Bronchial epithelial cell (primary cell): ENCODE results near the gene ZNF792. TPM values are rescaled to one million over a fixed set of nuclear protein-coding genes. Genes with fewer than 3 reads are reported as not detected.
A peak's percentile ranks its signal among the peaks of the same experiment; 100 is the strongest.
"Not testable (repeated sequence)": the region's sequence is repeated elsewhere in the genome, so short reads cannot be mapped to it uniquely, and the experiment has no call there.

Source experiments
- DNase-seq: peaks from one replicate; pipeline ENCODE4 v3.0.0-alpha.2; 2010; ENCODE audit warnings: low read depth
- FAIRE-seq: peaks from 2 replicates; lab custom pipeline; 2011; peaks lifted over from hg19 to GRCh38; lab: Jason Lieb, UNC
- H3K27me3 ChIP-seq: 2 replicates; pipeline ENCODE4 v1.5.1; 2011; ENCODE audit warnings: low read length; ENCODE audit not compliant: control insufficient read depth, insufficient read depth
- H3K36me3 ChIP-seq: 2 replicates; pipeline ENCODE4 v1.5.1; 2011; ENCODE audit warnings: low read length; ENCODE audit not compliant: control insufficient read depth, insufficient read depth
- H3K4me3 ChIP-seq: 2 replicates; pipeline ENCODE4 v1.5.1; 2011; ENCODE audit warnings: mild to moderate bottlenecking, low read depth, low read length, control low read depth
- total RNA-seq: library from RNA; depleted of rRNA; stranded (reverse); fragments of >200 nt; gene quantifications from 2 replicates; pipeline ENCODE4 v1.2.1, GENCODE V29; 2014
- TF ChIP-seq, protein P1 (sequence below): IDR thresholded peaks from 2 replicates; pipeline ENCODE4 v1.5.1; 2011; ENCODE audit warnings: mild to moderate bottlenecking, moderate library complexity, low read length, control low read depth, inconsistent platforms; ENCODE audit not compliant: insufficient read depth, severe bottlenecking

The ZNF792 gene
- total RNA-seq, 1 donor from 2014 or later = 1.8 TPM

DNA sequence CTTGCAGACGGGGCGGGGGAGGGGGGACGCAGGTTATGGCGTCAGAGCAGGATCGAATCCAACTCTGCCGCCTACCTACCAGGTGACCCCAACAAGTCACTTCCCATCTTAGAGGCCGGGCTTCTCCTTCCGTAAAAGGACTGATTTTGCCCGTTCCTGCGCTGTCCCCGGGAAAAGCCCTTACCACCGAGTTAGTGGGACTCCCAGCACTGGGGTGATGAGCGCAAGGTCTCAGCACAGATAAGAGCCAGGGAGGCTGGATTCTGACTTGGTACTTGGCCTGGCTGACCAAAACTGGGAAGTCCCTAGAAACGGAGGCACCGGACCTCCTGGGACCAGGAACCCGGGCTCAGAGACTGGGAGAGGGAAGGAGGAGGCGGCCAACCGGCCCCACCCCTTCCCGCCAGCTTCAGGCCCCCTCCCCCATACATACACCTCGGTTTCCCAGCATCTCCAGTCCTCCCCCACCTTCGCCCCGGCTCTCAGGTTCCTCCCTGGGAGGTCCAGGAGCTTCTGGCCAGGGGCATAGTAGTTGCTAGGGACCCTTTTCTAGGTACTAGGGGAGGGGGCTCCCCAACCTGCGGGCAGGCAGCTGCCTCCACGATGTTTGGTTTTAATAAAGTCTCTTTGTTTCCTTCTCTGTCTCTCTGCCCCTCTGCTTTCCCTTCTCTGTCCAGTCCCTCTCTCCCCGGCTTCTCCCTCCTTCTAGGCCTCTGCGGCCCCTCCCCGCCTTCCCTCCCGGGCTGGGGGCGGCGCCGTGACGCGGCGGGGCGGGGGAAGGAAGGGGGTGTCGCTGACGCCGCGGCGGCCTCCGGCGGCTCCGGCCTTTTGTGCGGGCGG, 35.7 kb upstream of the ZNF792 start, which contains the start of gene GRAMD1A:
TSS of gene GRAMD1A (plus strand) at position 826 of the 840 bp plus-strand sequence. CDS start 156 bp downstream, outside the sequence.
- TF ChIP-seq, protein P1, sequence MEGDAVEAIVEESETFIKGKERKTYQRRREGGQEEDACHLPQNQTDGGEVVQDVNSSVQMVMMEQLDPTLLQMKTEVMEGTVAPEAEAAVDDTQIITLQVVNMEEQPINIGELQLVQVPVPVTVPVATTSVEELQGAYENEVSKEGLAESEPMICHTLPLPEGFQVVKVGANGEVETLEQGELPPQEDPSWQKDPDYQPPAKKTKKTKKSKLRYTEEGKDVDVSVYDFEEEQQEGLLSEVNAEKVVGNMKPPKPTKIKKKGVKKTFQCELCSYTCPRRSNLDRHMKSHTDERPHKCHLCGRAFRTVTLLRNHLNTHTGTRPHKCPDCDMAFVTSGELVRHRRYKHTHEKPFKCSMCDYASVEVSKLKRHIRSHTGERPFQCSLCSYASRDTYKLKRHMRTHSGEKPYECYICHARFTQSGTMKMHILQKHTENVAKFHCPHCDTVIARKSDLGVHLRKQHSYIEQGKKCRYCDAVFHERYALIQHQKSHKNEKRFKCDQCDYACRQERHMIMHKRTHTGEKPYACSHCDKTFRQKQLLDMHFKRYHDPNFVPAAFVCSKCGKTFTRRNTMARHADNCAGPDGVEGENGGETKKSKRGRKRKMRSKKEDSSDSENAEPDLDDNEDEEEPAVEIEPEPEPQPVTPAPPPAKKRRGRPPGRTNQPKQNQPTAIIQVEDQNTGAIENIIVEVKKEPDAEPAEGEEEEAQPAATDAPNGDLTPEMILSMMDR = no peak
- DNase-seq (peak; percentile 58), FAIRE-seq (no peak)
- Histone ChIP-seq H3K27me3 (no peaks in the 10 kb centered on the region), H3K4me3 (peak within 1 kb of the TSS; percentile 66), H3K36me3 (no peaks in the 10 kb centered on the region)

DNA sequence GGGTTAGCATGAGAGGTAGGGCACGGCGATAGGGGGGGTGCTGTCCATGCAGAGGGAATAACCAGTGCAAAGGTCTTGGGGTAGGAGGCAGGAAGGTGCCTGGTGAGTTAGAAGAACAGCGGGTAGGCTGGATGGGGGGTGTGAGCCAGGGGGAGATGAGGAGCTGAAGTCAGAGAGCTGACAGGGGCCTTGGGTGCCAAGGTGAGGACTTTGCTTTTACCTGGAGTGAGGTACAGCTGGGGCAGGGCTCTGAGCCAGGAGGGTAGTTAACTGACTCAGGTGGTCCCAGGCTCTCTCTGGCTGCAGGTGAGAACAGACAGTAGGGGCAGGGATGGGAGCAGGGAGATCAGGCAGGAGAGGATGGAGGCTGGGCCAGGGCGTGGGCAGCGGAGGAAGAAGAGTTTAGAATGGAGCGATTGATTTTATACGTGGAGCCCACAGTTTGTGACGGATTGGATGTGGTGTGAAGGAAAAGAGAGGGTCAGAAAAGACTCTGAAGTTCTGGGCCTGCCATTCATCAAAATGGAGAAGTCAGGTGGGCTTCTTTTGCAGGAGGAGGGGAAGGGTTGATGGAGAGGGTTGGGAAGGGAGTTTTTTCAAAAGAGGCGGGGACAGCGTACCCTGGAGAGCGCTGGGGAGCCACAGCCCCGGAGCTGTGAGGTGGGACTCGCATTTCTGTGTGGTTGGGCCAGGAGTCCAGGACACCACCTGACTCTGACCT, 34.9 kb upstream of the ZNF792 start:
- TF ChIP-seq, protein P1 = no peak
- FAIRE-seq (no peak), DNase-seq (no peak)
- Histone ChIP-seq H3K4me3 (peak overlapping the region; percentile 66), H3K27me3 (no peaks in the 10 kb centered on the region), H3K36me3 (no peaks in the 10 kb centered on the region)

DNA sequence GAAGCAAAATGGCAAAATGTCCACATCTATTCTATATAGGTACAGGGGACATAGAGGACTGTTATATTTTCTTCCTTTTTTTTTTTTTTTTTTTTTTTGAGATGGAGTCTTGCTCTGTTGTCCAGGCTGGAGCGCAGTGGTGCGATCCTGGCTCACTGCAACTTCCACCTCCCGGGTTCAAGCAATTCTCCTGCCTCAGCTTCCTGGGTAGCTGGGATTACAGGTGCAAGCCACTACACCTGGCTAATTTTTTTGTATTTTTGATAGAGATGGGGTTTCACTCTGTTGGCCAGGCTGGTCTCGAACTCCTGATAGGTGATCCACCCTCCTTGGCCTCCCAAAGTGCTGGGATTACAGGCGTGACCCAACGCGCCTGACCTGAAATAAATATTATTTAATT, 34.2 kb upstream of the ZNF792 start:
- not testable (repeated sequence) for H3K36me3 ChIP-seq, FAIRE-seq, H3K27me3 ChIP-seq, DNase-seq, H3K4me3 ChIP-seq

DNA sequence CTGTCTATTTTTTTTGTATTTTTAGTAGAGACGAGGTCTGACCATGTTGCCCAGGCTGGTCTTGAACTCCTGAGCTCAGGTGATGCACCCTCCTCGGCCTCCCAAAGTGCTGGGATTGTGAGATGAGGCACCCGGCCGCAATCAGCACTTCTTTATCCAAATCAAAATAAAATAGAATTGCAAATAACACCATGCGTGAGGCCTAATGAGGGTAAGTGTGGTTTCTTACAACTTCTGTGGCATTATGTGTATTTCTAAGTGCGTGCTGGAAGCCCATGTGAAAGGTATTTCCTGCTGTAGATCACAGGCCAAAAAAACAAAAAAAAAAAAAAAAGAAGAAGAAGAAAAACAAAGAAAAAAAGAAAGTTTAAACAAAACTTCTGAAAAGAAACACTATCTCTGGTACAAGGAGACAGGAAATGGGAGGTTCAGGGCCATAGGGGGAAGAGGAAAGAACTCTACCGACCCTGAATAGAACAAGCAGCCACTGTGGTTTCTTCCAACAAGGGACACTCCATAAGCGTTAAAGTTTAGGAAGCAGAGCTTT, 33.1 kb upstream of the ZNF792 start:
- no peak overlapping the region for H3K4me3 ChIP-seq
- FAIRE-seq (no peak), DNase-seq (no peak)
- no peaks in the 10 kb centered on the region for H3K27me3 ChIP-seq
- no peaks in the 10 kb centered on the region for H3K36me3 ChIP-seq
- TF ChIP-seq, protein P1 = no peak

DNA sequence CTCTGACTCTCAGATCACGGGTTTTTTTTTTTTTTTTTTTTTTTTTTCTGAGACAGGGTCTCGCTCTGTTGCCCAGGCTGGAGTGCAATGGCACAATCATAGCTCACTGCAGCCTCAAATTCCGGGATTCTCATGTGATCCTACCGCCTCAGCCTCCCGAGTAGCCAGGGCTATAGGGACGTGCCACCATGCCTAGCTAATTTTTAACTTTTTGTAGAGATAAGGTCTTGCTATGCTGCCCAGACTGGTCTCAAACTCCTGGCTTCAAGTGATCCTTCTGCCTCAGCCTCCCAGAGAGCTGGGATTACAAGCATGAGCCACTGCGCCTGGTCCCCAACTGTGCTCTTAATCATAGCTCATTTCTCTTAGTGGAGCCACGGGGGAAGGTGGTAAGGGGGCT, 31.5 kb upstream of the ZNF792 start:
- DNase-seq (no peak), FAIRE-seq (no peak)
- TF ChIP-seq, protein P1 = no peak
- no peak overlapping the region for H3K4me3 ChIP-seq
- H3K36me3 ChIP-seq = no peaks in the 10 kb centered on the region
- no peaks in the 10 kb centered on the region for H3K27me3 ChIP-seq
